Prostate gland (tissue), 2 donors: ENCODE data around the gene CSPG4.
"Not testable (repeated sequence)": the region's sequence is repeated elsewhere in the genome, so short reads cannot be mapped to it uniquely, and the experiment has no call there.

Experiments used
- POLR2A ChIP-seq: fragments of 450-650 bp; IDR thresholded peaks from one replicate; pipeline ENCODE4 v1.6.1; 2016; ENCODE audit warnings: antibody characterized with exemption, mild to moderate bottlenecking
- TF ChIP-seq, protein P1 (sequence below), 4 experiments: fragments of 200-600 bp in 2 of 4; fragments of 450-650 bp in 2 of 4; sonication (generic) in 2 of 4; IDR thresholded peaks; 1 replicate in 3 of 4; 2 replicates in 1 of 4; pipeline ENCODE4 v1.5.1; 2016 to 2019; ENCODE audit warnings: antibody characterized with exemption in 4 of 4, mild to moderate bottlenecking in 2 of 4, moderate library complexity in 2 of 4

GRCh38 chr15:75693028-75693427 is 19.6 kb downstream of the CSPG4 start:
- TF ChIP-seq, protein P1, sequence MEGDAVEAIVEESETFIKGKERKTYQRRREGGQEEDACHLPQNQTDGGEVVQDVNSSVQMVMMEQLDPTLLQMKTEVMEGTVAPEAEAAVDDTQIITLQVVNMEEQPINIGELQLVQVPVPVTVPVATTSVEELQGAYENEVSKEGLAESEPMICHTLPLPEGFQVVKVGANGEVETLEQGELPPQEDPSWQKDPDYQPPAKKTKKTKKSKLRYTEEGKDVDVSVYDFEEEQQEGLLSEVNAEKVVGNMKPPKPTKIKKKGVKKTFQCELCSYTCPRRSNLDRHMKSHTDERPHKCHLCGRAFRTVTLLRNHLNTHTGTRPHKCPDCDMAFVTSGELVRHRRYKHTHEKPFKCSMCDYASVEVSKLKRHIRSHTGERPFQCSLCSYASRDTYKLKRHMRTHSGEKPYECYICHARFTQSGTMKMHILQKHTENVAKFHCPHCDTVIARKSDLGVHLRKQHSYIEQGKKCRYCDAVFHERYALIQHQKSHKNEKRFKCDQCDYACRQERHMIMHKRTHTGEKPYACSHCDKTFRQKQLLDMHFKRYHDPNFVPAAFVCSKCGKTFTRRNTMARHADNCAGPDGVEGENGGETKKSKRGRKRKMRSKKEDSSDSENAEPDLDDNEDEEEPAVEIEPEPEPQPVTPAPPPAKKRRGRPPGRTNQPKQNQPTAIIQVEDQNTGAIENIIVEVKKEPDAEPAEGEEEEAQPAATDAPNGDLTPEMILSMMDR (IDR thresholded peaks at IDR 0.05): not testable (repeated sequence)
- TF ChIP-seq POLR2A: not testable (repeated sequence)
